ENCODE data around the gene C4BPA.

DNA sequence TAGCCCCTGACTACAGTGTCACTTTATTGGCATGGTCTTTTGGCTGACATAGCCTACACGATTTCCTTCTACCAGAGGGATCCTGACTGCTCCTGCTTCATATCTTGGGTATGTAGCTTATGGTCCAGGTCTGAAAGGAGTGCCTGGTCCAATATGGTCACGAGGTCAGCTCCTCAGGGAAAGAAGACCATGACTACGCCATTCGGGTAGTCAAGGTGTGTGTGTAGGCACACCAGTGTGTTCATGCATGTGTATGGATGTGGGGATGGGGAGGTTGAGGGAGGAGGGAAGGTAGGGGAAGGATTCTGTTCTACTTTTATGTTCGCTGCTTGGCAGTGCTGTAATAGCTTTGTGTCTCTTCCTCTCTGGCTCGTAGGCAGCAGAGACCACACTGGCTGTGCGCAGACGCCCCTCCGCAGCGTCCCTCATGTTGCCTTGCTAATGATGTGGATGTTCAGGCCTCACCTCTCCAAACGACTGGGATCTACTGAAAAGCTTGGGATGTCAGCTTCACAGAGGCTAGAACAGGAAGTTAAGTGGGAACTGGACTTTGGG, 25.4 kb upstream of the C4BPA start:
- TF ChIP-seq, protein P1, sequence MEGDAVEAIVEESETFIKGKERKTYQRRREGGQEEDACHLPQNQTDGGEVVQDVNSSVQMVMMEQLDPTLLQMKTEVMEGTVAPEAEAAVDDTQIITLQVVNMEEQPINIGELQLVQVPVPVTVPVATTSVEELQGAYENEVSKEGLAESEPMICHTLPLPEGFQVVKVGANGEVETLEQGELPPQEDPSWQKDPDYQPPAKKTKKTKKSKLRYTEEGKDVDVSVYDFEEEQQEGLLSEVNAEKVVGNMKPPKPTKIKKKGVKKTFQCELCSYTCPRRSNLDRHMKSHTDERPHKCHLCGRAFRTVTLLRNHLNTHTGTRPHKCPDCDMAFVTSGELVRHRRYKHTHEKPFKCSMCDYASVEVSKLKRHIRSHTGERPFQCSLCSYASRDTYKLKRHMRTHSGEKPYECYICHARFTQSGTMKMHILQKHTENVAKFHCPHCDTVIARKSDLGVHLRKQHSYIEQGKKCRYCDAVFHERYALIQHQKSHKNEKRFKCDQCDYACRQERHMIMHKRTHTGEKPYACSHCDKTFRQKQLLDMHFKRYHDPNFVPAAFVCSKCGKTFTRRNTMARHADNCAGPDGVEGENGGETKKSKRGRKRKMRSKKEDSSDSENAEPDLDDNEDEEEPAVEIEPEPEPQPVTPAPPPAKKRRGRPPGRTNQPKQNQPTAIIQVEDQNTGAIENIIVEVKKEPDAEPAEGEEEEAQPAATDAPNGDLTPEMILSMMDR (IDR thresholded peaks at IDR 0.05), result no peak
- TF ChIP-seq HDAC2 (IDR thresholded peaks at IDR 0.05), result no peak
- TF ChIP-seq NR3C1 (IDR thresholded peaks at IDR 0.05), result no peak
- TF ChIP-seq POLR2A (IDR thresholded peaks at IDR 0.05; ENCODE audit: low read length), result peak; percentile 15; the same call in 1 of the 2 replicates
- no peak for TF ChIP-seq FOSL2 (IDR thresholded peaks at IDR 0.05)
- no peak for TF ChIP-seq FOSL2 (CRISPR knock-in tag; IDR thresholded peaks at IDR 0.05)
- TF ChIP-seq RAD21 (conservative IDR thresholded peaks at IDR 0.05 in 1 of 2, IDR thresholded peaks at IDR 0.05 in 1 of 2), result no peak
- TF ChIP-seq, protein P2, sequence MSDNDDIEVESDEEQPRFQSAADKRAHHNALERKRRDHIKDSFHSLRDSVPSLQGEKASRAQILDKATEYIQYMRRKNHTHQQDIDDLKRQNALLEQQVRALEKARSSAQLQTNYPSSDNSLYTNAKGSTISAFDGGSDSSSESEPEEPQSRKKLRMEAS (IDR thresholded peaks at IDR 0.05), result no peak
- no peak for TF ChIP-seq SREBF2 (IDR thresholded peaks at IDR 0.05)
